K562 (cell line): Measurements from ENCODE around the gene PPP4R4. TPM values are rescaled to one million over a fixed set of nuclear protein-coding genes. Genes with fewer than 3 reads are reported as not detected.

Experiments used
- ATAC-seq: fragments of 200-7000 bp; cut with Tn5 transposase; 3 replicates; pipeline ENCODE4 v1.9.1; 2020; ENCODE audit warnings: moderate library complexity
- BruUV-seq: library from RNA; stranded (reverse); fragments of 400-500 nt; replicated peaks from 2 replicates; lab custom pipeline; 2021; lab: Mats Ljungman, UMichigan
- CTCF ChIA-PET: fragments of 300-600 bp; formaldehyde crosslinking; extraction: SDS; loops from one replicate; lab custom pipeline; 2021; ENCODE audit warnings: low intra/inter-chr PET ratio; lab: Yijun Ruan, JAX
- POLR2A ChIA-PET: fragments of 300-600, 350-650 bp; sonication (Branson Sonifier 250); formaldehyde crosslinking; extraction: SDS; loops from one replicate; lab custom pipeline; 2021; ENCODE audit warnings: antibody characterized with exemption, inconsistent platforms; lab: Yijun Ruan, JAX
- DNase-seq, 4 experiments: peaks; one replicate each; pipeline versions ENCODE4 v3.0.0 to v3.0.0-alpha.2; 2011 to 2018; ENCODE audit warnings: low spot score in 3 of 4, mixed read lengths in 3 of 4; ENCODE audit errors: extremely low read depth in 1 of 4
- FAIRE-seq: peaks from 2 replicates; lab custom pipeline; 2011; peaks lifted over from hg19 to GRCh38; lab: Jason Lieb, UNC
- H2AFZ ChIP-seq: 2 replicates; pipeline ENCODE4 v1.6.0; 2011; ENCODE audit warnings: low read depth, low read length, control low read depth, inconsistent platforms
- H3K27ac ChIP-seq: fragments of 200-600 bp; 3 replicates; pipeline ENCODE4 v1.8.0; 2011; ENCODE audit warnings: low read depth, mild to moderate bottlenecking, control low read depth, inconsistent platforms, low read length, moderate library complexity, mixed read lengths; ENCODE audit errors: extremely low read depth
- H3K27me3 ChIP-seq, 2 experiments: fragments of 300-600 bp in 1 of 2; 2 replicates in 1 of 2; 3 replicates in 1 of 2; pipeline versions ENCODE4 v1.6.0 to v1.8.0; 2011; ENCODE audit warnings: inconsistent platforms in 2 of 2, low read length in 2 of 2, mild to moderate bottlenecking in 1 of 2, mixed read lengths in 1 of 2, moderate library complexity in 1 of 2; ENCODE audit not compliant: control insufficient read depth in 2 of 2, insufficient read depth in 2 of 2
- H3K36me3 ChIP-seq: fragments of 300-600 bp; 3 replicates; pipeline ENCODE4 v1.8.0; 2011; ENCODE audit warnings: mild to moderate bottlenecking, low read length, inconsistent platforms; ENCODE audit not compliant: control insufficient read depth, insufficient read depth
- H3K4me1 ChIP-seq, 2 experiments: fragments of 200-600 bp in 1 of 2; replicated peaks in 1 of 2; 2 replicates in 1 of 2; 3 replicates in 1 of 2; pipeline versions ENCODE4 v1.5.1 to v1.8.0; 2011; ENCODE audit warnings: inconsistent platforms in 2 of 2, low read length in 2 of 2, mild to moderate bottlenecking in 1 of 2, mixed read lengths in 1 of 2, moderate library complexity in 1 of 2; ENCODE audit not compliant: control insufficient read depth in 2 of 2, insufficient read depth in 2 of 2
- H3K4me2 ChIP-seq: 2 replicates; pipeline ENCODE4 v1.6.1; 2011; ENCODE audit warnings: low read length, control low read depth, inconsistent platforms, mixed read lengths; ENCODE audit not compliant: insufficient read depth
- H3K4me3 ChIP-seq: fragments of 200-600 bp; sonication (generic), shearing (Covaris generic); 2 replicates; pipeline ENCODE4 v1.5.1; 2016; ENCODE audit warnings: control low read depth, inconsistent platforms
- H3K79me2 ChIP-seq: fragments of 200-600 bp; 3 replicates; pipeline ENCODE4 v1.8.0; 2011; ENCODE audit warnings: low read length, inconsistent platforms; ENCODE audit not compliant: control insufficient read depth, insufficient read depth
- H3K9ac ChIP-seq, 2 experiments: 2 replicates each; pipeline versions ENCODE4 v1.6.0 to v1.6.1; 2011; ENCODE audit warnings: low read depth in 2 of 2, low read length in 2 of 2, control low read depth in 1 of 2, inconsistent platforms in 1 of 2, mild to moderate bottlenecking in 1 of 2, mixed read lengths in 1 of 2; ENCODE audit not compliant: insufficient read depth in 1 of 2
- H3K9me1 ChIP-seq: one replicate; pipeline ENCODE4 v1.6.0; 2011; ENCODE audit warnings: inconsistent platforms, mild to moderate bottlenecking, low read length, moderate library complexity; ENCODE audit not compliant: control insufficient read depth, insufficient read depth
- H3K9me3 ChIP-seq: replicated peaks from 2 replicates; pipeline ENCODE4 v1.5.1; 2011; ENCODE audit warnings: low read depth, low read length, inconsistent platforms; ENCODE audit not compliant: control insufficient read depth, insufficient read depth
- H4K20me1 ChIP-seq: replicated peaks from 2 replicates; pipeline ENCODE4 v1.6.1; 2011; ENCODE audit warnings: low read length, inconsistent platforms, mixed read lengths; ENCODE audit not compliant: control insufficient read depth, insufficient read depth
- CBX1 ChIP-seq: sonication (generic); IDR thresholded peaks from 2 replicates; pipeline ENCODE4 v1.6.1; 2016; ENCODE audit warnings: antibody characterized with exemption, low read depth, mild to moderate bottlenecking
- LCOR ChIP-seq: sonication (generic); formaldehyde crosslinking; IDR thresholded peaks from 2 replicates; pipeline ENCODE4 v1.8.0; 2022; ENCODE audit warnings: mild to moderate bottlenecking, missing genetic modification reagents
- MTF1 ChIP-seq: fragments of 250-450 bp; sonication (Bioruptor Pico); IDR thresholded peaks from 2 replicates; pipeline ENCODE4 v1.9.0; 2021; ENCODE audit warnings: moderate library complexity, mild to moderate bottlenecking, inconsistent platforms, borderline replicate concordance
- POU5F1 ChIP-seq: fragments of 150-350 bp; IDR thresholded peaks from 2 replicates; pipeline ENCODE4 v1.6.1; 2014; ENCODE audit warnings: borderline replicate concordance, low read length, low read depth, mild to moderate bottlenecking; ENCODE audit not compliant: partially characterized antibody
- STAG1 ChIP-seq: sonication (generic); formaldehyde crosslinking; IDR thresholded peaks from 2 replicates; pipeline ENCODE4 v1.5.0; 2020; ENCODE audit warnings: missing genetic modification reagents, borderline replicate concordance
- STAT5B ChIP-seq: fragments of 250-450 bp; sonication (Bioruptor Pico); IDR thresholded peaks from 2 replicates; pipeline ENCODE4 v1.8.0; 2021; ENCODE audit warnings: mild to moderate bottlenecking, inconsistent platforms
- TAF9B ChIP-seq: fragments of 450-650 bp; IDR thresholded peaks from 2 replicates; pipeline ENCODE4 v1.6.1; 2018; ENCODE audit warnings: mild to moderate bottlenecking; ENCODE audit not compliant: partially characterized antibody
- TRIM24 ChIP-seq, 2 experiments: fragments of 450-650 bp; IDR thresholded peaks; 2 replicates each; pipeline ENCODE4 v1.6.1; 2016
- ZFP30 ChIP-seq: fragments of 250-450 bp; sonication (Bioruptor Pico); IDR thresholded peaks from 2 replicates; pipeline ENCODE4 v1.8.0; 2022; ENCODE audit warnings: moderate library complexity, mild to moderate bottlenecking, inconsistent platforms, borderline replicate concordance
- ZNF77 ChIP-seq: fragments of 250-450 bp; sonication (Bioruptor Pico); IDR thresholded peaks from 2 replicates; pipeline ENCODE4 v1.5.0; 2020
- ZNF830 ChIP-seq: fragments of 250-450 bp; sonication (Bioruptor Pico); IDR thresholded peaks from 2 replicates; pipeline ENCODE4 v1.5.0; 2021; ENCODE audit warnings: mild to moderate bottlenecking
- WGBS: fragments of 100-300 bp; shearing (Covaris generic); methylation state at CpG from one replicate; pipeline ENCODE4 v1.1.6; 2016; ENCODE audit warnings: low coverage, mixed read lengths; ENCODE audit not compliant: insufficient coverage; ENCODE audit errors: missing lambda C conversion rate; 5-methylcytosine and 5-hydroxymethylcytosine counted together
- in situ Hi-C: fragments of 300-500 bp; cut with MboI; formaldehyde crosslinking; loops from 4 replicates; pipeline ENCODE4 v1.15.0; 2018; ENCODE audit warnings: inconsistent platforms, mixed read lengths
- intact Hi-C: fragments of 100-400 bp; cut with micrococcal nuclease; formaldehyde crosslinking; loops from 2 replicates; pipeline ENCODE4 v1.14.2; 2022
- polyA plus RNA-seq, 8 experiments: library from polyadenylated mRNA; depleted of rRNA in 4 of 8; stranded (reverse) in 5 of 8; unstranded in 3 of 8; fragments of >200 nt; fragmentation: Nextera tagmentation in 2 of 8; fragmentation: Illumina TruSeq in 1 of 8; extraction: Ambion mirVana in 2 of 8; extraction: Trizol in 1 of 8; gene quantifications; 2 replicates each; pipeline versions ENCODE4 v1.2.1 to v1.2.3, GENCODE V29; 2011 to 2014; ENCODE audit warnings: inconsistent platforms in 1 of 8, missing spikeins in 1 of 8
- total RNA-seq, 7 experiments: library from RNA; depleted of rRNA in 6 of 7; stranded (reverse); fragments of >200 nt in 6 of 7; fragmentation: Illumina TruSeq in 2 of 7; extraction: Trizol in 2 of 7; gene quantifications; 2 replicates each; pipeline versions ENCODE4 v1.2.1 to v1.2.3, GENCODE V29; 2011 to 2021; ENCODE audit warnings: low replicate concordance in 1 of 7
- TF ChIP-seq, protein P1 (sequence below): fragments of 250-450 bp; sonication (Bioruptor Pico); IDR thresholded peaks from 2 replicates; pipeline ENCODE4 v1.8.0; 2022; ENCODE audit warnings: moderate library complexity, mild to moderate bottlenecking, inconsistent platforms
- TF ChIP-seq, protein P2 (sequence below): fragments of 450-650 bp; IDR thresholded peaks from 2 replicates; pipeline ENCODE4 v1.7.1; 2018; ENCODE audit warnings: mild to moderate bottlenecking, low read depth; ENCODE audit not compliant: partially characterized antibody

Gene PPP4R4
- total and polyA plus RNA-seq, 9 of the 15 experiments (the other 6 are each of a cell fraction or from before 2014, with no cell fraction given): 0.11 to 0.26 TPM; not detected in 7

GRCh38 chr14:94303111-94303510 lies 129.0 kb downstream of the PPP4R4 start:
- BruUV-seq: no TSS peak
- FAIRE-seq: no peak
- Histone ChIP-seq H3K4me2 (no peak overlapping the region), H3K4me1 (no peaks in the 10 kb centered on the region), H3K9me3 (no peaks in the 10 kb centered on the region), H3K4me3 (no peak overlapping the region), H3K9me1 (no peaks in the 10 kb centered on the region), H3K27me3 (no peaks in the 10 kb centered on the region; a peak in 1 of 5 replicates), H4K20me1 (no peaks in the 10 kb centered on the region), H2AFZ (no peak overlapping the region), H3K79me2 (no peaks in the 10 kb centered on the region), H3K9ac (no peak overlapping the region), H3K27ac (no peak overlapping the region), H3K36me3 (no peaks in the 10 kb centered on the region)
- intact Hi-C loops (no loop called here), in situ Hi-C loops (no loop called here)
- 0% methylated on average over 4 of the region's 7 CpGs for WGBS
- TF ChIP-seq MTF1 (CRISPR knock-in tag): no peak
- no peak for TF ChIP-seq TAF9B
- TF ChIP-seq LCOR (CRISPR knock-in tag): no peak
- TF ChIP-seq, protein P1, sequence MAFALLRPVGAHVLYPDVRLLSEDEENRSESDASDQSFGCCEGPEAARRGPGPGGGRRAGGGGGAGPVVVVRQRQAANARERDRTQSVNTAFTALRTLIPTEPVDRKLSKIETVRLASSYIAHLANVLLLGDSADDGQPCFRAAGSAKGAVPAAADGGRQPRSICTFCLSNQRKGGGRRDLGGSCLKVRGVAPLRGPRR (CRISPR knock-in tag): no peak
- TF ChIP-seq STAG1 (CRISPR knock-in tag): no peak
- no peak for TF ChIP-seq ZFP30 (CRISPR knock-in tag)
- no peak for TF ChIP-seq CBX1
- TF ChIP-seq, protein P2, sequence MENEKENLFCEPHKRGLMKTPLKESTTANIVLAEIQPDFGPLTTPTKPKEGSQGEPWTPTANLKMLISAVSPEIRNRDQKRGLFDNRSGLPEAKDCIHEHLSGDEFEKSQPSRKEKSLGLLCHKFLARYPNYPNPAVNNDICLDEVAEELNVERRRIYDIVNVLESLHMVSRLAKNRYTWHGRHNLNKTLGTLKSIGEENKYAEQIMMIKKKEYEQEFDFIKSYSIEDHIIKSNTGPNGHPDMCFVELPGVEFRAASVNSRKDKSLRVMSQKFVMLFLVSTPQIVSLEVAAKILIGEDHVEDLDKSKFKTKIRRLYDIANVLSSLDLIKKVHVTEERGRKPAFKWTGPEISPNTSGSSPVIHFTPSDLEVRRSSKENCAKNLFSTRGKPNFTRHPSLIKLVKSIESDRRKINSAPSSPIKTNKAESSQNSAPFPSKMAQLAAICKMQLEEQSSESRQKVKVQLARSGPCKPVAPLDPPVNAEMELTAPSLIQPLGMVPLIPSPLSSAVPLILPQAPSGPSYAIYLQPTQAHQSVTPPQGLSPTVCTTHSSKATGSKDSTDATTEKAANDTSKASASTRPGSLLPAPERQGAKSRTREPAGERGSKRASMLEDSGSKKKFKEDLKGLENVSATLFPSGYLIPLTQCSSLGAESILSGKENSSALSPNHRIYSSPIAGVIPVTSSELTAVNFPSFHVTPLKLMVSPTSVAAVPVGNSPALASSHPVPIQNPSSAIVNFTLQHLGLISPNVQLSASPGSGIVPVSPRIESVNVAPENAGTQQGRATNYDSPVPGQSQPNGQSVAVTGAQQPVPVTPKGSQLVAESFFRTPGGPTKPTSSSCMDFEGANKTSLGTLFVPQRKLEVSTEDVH: no peak
- no peak for TF ChIP-seq ZNF830 (CRISPR knock-in tag)
- no peak for TF ChIP-seq ZNF77 (CRISPR knock-in tag)
- no peak for TF ChIP-seq STAT5B
- no peak for TF ChIP-seq POU5F1
- TF ChIP-seq TRIM24 (IDR thresholded peaks at IDR 0.05): no peak
- CTCF ChIA-PET: no interaction called here
- POLR2A ChIA-PET: no interaction called here
- no peak for ATAC-seq
- DNase-seq: no peak
